SKM-1 treated with dmso at 0.1 percent for 144 hours (cell line): ENCODE data around the gene NOX3.
"Not testable (repeated sequence)": the region's sequence is repeated elsewhere in the genome, so short reads cannot be mapped to it uniquely, and the experiment has no call there.

ENCODE experiments used
- DNase-seq: peaks from one replicate; lab custom pipeline; 2025; ENCODE audit not compliant: unreplicated experiment; lab: John Stamatoyannopoulos, UW

The NOX3 gene

DNA sequence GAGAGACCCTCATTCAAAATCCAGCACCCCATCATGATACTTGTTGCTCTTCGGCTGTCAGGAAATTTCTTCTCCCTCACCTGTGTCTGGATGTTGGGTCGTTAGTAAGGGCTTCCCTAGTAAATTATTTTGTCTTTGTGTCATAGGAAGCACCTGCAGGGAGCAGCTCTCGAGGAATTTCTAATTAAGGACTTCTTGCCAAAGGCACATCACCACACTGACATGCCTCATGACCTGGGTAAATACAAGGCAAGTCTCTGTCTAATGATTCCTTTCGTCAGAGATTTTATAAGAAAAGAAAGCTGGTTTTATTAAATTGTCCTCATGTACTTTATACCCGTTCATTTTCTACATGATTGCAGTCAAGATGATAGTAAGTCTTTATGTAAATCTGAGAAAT, at the start of gene NOX3:
NOX3 (minus strand) TSS at position 74 of the 400 bp plus-strand sequence; CDS start at position 35, 39 bp downstream.
- DNase-seq = no peak

DNA sequence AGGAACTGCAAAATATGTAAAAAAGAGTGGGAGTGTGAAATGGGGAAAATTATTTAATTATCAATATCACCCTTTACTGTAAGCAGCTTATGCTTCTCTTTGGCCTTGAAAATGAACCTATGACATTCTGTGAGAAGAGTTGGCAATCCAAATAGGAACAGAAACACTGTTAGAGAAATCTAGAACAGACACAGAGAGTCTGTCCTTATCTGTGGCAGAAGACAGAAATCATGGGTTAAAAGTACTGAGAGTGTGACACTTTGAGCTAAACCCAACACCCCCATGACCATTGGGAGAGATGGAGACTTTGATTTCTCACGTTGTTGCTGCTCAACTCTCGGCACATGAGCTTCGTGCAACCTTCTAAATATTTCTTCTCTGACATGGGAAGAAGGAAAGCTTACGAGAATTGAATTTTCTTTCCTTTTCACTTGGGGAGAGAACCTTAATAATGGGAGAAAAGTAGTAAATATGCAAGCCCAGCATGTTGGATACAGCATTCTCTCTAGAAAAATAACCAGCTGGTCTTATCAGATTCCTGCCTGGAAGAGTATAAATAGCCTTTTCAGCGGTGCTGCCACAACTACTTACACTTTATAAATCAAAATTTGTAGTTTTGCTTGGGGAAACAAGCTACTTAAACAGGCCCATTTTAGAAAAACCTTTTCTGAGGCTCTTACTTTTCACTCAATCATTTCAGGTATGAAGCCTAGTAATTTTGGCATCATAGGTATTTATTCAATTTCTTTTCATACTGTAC, 49.4 kb upstream of the NOX3 start:
- DNase-seq = no peak

GRCh38 chr6:155502393-155502792, 46.8 kb upstream of the NOX3 start:
- no peak for DNase-seq

- DNase-seq = no peak
These were observed 43.9 kb upstream of the NOX3 start for GRCh38 chr6:155499574-155499973.

DNA sequence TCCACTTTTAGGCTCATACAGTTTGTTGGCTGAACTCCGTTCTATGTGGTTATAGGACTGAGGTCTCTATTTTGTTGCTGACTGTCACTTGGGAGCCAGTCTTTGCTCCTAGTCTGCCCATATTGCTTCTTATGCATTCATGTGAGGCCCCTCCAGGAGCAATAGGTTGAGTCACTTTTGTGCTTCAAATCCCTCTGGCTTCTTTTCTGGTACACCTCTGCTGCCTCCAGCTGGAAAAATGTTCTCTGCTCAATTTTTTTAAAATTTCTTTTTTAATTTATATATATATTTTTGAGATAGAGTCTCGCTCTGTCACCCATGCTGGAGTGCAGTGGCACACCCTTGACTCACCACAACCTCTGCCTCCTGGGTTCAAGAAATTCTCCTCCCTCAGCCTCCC, 42.7 kb upstream of the NOX3 start:
- no peak for DNase-seq

DNA sequence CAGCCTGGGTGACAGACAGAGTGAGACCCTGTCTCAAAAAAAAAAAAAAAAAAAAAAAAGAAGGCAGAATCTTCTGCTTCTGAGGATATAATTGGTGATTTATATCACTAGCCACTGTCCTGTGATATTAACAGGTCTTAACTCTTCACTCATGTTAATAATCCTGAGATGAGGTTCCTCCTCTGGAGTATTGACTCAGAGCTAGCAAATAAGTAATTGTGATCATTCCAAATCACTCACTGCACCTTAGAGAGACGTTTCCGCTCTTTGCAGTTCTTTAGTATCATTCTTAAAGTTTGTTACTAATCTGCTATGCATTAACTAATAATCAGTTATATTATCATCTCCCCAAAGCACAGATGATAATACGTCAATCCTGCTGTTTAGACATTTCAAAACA, 41.6 kb upstream of the NOX3 start:
- DNase-seq = no peak

- DNase-seq = no peak
These were observed 39.6 kb upstream of the NOX3 start for GRCh38 chr6:155495011-155495768.

- no peak for DNase-seq
These were observed 38.1 kb upstream of the NOX3 start for GRCh38 chr6:155493694-155494143.

GRCh38 chr6:155493026-155493693, 37.5 kb upstream of the NOX3 start:
- no peak for DNase-seq

- no peak for DNase-seq
These were observed 36.6 kb upstream of the NOX3 start for GRCh38 chr6:155492061-155492735.

DNA sequence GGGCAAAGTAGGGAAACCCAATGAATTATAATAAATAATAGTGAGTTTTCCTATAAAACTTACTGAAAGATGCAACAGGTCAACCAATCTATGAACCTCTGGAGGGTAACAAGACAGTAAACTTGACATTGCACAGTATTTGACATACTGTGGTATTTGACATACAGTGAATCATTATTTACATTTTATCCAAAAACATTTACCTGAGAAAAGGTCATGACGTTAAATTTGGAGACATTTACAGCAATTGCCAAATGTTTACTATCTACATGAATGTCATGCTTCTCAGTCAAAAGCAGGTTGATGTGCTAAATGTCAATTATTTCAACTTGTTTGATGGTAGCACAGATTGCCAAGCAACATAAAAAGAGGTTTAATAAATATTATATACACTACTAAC, 35.8 kb upstream of the NOX3 start:
- no peak for DNase-seq

DNA sequence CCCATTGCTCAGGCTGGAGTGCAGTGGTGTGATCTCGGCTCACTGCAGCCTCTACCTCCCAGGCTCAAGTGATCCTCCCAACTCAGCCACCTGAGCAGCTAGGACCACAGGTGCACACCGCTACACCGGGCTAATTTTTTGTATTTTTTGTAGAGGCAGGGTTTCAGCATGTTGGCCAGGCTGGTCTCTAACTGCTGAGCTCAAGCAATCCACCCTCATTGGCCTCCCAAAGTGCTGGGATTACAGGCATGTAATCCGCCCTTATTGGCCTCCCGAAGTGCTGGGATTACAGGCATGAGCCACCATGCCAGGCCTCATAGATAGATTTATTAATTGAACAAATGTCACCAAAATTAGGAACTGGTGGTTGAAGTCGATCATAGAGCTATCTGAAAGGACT, 32.6 kb upstream of the NOX3 start:
- not testable (repeated sequence) for DNase-seq

GRCh38 chr6:155487371-155488130, 31.9 kb upstream of the NOX3 start:
- no peak for DNase-seq

DNA sequence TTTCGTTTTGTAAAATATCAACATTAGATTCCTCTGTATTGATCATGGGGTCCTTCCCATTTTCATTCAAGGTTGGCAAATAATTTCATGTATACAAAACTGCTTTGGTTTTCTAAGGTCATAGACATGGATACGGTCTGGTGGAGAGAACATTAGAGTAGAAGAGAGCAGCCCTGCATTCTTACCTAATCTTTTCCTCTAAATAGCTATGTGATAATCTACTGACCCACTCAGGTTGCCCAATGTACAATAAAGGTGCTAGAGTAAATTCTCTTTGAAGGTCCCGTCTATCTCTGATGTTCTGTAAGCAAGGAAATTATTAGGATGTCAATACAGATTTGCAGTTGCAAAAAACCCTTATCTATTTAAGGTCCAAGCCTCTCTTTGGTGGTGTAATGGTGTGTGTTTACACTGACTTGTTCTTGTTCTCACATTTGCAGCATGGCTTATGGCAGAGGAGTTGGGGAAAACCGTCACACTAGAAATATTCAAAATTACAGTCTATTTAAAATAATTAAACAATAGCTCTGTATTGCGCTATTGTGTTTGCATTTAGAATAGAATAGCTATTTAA, 31.2 kb upstream of the NOX3 start:
- no peak for DNase-seq

GRCh38 chr6:155485756-155486155, 30.1 kb upstream of the NOX3 start:
- DNase-seq = no peak

GRCh38 chr6:155483858-155484257, 28.2 kb upstream of the NOX3 start:
- no peak for DNase-seq

DNA sequence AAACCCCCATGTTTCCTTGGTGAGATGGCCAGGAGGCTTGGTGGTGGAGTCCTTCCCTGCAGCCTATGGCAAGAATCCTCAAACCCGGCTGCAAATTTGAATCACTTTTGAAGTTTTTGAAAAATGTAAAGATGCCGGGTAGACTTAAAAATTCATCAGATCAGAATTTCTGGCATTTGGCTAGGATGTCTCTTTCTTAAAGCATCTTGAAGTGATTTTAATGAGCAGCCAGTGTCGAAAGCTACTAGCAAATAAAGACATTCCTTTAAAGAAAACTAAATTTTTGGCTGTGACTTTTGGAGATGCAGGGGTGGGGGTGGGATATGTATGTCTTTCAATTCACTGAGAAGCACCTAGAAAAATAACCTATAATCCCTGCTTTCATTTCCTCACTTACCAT, 25.6 kb upstream of the NOX3 start:
- no peak for DNase-seq

DNA sequence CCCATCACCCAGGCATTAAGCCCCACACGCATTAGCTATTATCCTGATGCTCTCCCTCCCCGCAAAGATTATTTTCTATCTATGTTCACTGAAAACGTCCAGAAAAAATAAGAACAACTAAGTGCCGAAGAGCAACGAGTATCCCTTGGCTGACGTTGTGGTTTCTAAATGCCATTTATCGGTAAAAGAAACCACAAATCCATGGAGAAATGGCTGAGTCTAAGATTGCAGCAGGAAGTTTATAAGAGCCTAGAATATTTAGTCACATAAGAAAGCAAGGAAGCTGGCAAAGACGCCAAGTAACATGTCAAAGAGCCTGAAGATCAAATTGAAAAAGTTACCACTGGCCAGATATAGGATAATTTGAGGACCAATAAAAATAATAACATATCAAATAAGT, 18.1 kb upstream of the NOX3 start:
- DNase-seq = no peak

DNA sequence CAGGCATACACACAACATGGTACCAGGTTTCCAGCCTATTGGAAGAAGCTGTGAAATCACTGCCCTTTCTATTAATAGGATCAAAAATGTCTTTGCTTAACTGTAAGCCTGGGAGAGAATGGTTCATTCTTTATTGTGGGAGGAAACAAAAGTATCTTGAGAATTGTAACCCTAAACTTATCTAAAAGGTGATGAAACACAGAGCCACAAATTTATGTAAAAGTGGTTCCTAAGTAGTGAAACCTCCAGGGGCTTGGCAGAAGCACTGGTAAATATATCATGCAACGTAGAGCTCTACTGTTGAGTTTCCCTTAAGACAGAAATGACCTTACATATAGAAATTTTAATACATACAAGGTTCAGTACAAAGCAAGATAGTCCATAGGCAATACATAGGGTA, 17.2 kb upstream of the NOX3 start:
- DNase-seq = no peak

DNA sequence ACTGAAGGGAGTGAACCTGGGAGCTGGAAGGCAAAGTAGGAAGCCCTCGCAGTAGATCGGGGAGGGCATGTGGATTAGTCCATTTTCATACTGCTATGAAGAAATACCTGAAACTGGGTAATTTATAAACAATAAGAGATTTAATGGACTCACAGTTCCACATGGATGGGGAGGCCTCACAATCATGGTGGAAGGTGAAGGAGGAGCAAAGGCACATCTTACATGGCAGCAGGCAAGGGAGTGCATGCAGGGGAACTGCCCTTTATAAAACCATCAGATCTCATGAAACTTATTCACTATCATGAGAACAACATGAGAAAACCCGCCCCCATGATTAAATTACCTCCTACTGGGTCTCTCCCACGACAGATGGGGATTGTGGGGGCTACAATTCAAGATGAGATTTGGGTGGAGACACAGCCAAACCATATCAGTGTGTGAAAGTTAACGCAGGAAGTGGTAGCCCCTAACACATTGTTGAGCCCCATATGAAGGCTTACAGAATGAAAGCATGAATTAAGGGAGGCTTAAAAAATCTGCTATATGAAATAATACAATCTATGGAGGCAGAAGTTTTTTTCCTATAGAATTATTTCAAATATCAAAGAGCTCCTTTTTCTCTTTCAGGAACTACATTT, 15.5 kb upstream of the NOX3 start:
- DNase-seq = not testable (repeated sequence)
